ENCODE data around the gene LPGAT1.

DNA sequence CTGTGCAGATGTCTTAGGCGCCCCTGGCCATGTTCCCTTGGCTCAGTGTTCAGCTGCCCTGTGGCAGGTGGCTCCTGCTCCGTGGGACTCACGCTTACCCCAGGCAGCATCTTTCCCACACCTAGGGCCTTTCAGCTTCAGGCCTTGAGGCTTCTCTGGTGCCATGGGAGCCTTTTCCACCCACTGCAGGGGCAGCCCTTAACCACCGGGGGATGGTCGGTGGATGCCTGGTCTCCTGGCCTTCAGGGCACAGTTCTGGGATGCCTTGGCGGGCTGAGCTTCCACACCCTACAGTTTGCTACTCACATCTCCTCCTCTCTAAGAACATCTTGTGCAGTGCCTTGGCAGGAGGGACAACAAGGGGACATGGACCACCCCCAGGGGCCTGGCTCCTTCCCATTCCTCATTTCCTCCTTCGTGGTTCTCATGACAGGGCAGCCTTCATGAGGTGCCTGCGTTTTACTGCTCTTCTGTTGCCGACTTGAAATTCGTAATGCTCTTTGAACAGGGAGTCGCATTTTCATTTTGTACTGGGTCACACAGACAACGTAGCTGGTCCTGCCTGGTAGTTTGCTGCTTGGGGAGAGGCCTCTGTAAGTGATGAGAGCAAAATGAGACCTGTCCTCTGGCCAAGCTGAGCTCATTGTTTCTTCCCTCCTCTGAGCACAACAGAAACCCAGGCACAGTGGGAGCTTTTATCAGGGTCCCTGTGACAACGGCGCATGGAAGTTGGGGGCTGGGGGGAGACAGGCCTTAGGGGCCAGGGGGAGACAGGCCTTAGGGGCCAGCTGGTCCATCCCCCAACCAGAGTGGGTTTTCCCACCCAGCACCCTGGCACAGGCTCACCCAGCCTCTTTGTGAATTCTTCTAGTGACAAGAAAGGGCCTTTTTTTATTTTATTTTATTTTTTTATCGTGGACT is 93.2 kb downstream of the LPGAT1 start:
- TF ChIP-seq, protein P1, sequence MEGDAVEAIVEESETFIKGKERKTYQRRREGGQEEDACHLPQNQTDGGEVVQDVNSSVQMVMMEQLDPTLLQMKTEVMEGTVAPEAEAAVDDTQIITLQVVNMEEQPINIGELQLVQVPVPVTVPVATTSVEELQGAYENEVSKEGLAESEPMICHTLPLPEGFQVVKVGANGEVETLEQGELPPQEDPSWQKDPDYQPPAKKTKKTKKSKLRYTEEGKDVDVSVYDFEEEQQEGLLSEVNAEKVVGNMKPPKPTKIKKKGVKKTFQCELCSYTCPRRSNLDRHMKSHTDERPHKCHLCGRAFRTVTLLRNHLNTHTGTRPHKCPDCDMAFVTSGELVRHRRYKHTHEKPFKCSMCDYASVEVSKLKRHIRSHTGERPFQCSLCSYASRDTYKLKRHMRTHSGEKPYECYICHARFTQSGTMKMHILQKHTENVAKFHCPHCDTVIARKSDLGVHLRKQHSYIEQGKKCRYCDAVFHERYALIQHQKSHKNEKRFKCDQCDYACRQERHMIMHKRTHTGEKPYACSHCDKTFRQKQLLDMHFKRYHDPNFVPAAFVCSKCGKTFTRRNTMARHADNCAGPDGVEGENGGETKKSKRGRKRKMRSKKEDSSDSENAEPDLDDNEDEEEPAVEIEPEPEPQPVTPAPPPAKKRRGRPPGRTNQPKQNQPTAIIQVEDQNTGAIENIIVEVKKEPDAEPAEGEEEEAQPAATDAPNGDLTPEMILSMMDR (conservative IDR thresholded peaks at IDR 0.05; ENCODE audit: low read depth, low read length) = no peak
- TF ChIP-seq EZH2phosphoT487 (IDR thresholded peaks at IDR 0.05; ENCODE audit: borderline replicate concordance, low read length) = no peak

All from PC-3 (cell line).